HEK293 (cell line): Measurements from ENCODE around the gene LMO4.

ENCODE experiments used
- FEZF1 ChIP-seq: fragments of 450-650 bp; formaldehyde crosslinking; IDR thresholded peaks from 2 replicates; pipeline ENCODE4 v1.5.1; 2016; ENCODE audit warnings: missing biosample characterization, missing genetic modification characterization
- GLIS1 ChIP-seq: fragments of 450-650 bp; formaldehyde crosslinking; IDR thresholded peaks from 2 replicates; pipeline ENCODE4 v1.5.1; 2016; ENCODE audit warnings: missing biosample characterization, missing genetic modification characterization
- KLF16 ChIP-seq: fragments of 450-650 bp; formaldehyde crosslinking; IDR thresholded peaks from 2 replicates; pipeline ENCODE4 v1.5.1; 2017; ENCODE audit warnings: missing biosample characterization, missing genetic modification characterization
- MZF1 ChIP-seq: fragments of 450-650 bp; formaldehyde crosslinking; IDR thresholded peaks from 2 replicates; pipeline ENCODE4 v1.5.1; 2017; ENCODE audit warnings: missing biosample characterization, missing genetic modification characterization, borderline replicate concordance
- SETDB1 ChIP-seq: IDR thresholded peaks from one replicate; pipeline ENCODE4 v1.6.1; 2017; ENCODE audit warnings: mild to moderate bottlenecking, low read length, moderate library complexity, mixed read lengths; ENCODE audit not compliant: insufficient read length
- SP7 ChIP-seq: fragments of 450-650 bp; formaldehyde crosslinking; IDR thresholded peaks from 2 replicates; pipeline ENCODE4 v1.5.1; 2016; ENCODE audit warnings: missing biosample characterization, missing genetic modification characterization
- ZFP3 ChIP-seq: fragments of 450-650 bp; formaldehyde crosslinking; IDR thresholded peaks from 2 replicates; pipeline ENCODE4 v1.5.1; 2016; ENCODE audit warnings: low read depth, missing biosample characterization, missing genetic modification characterization
- ZNF140 ChIP-seq: fragments of 450-650 bp; formaldehyde crosslinking; IDR thresholded peaks from 2 replicates; pipeline ENCODE4 v1.5.1; 2016; ENCODE audit warnings: missing biosample characterization, missing genetic modification characterization
- ZNF175 ChIP-seq: fragments of 450-650 bp; formaldehyde crosslinking; IDR thresholded peaks from 2 replicates; pipeline ENCODE4 v1.5.1; 2016; ENCODE audit warnings: missing biosample characterization, missing genetic modification characterization
- ZNF202 ChIP-seq: fragments of 450-650 bp; formaldehyde crosslinking; IDR thresholded peaks from 2 replicates; pipeline ENCODE4 v1.5.1; 2016; ENCODE audit warnings: missing biosample characterization, missing genetic modification characterization, borderline replicate concordance
- ZNF211 ChIP-seq: fragments of 450-650 bp; formaldehyde crosslinking; IDR thresholded peaks from 2 replicates; pipeline ENCODE4 v1.5.1; 2016; ENCODE audit warnings: low read depth, missing biosample characterization, missing genetic modification characterization
- ZNF24 ChIP-seq: fragments of 450-650 bp; formaldehyde crosslinking; IDR thresholded peaks from 2 replicates; pipeline ENCODE4 v1.5.1; 2016; ENCODE audit warnings: missing biosample characterization, missing genetic modification characterization
- ZNF266 ChIP-seq: fragments of 450-650 bp; formaldehyde crosslinking; IDR thresholded peaks from 2 replicates; pipeline ENCODE4 v1.5.1; 2016; ENCODE audit warnings: missing biosample characterization, missing genetic modification characterization, low read depth
- ZNF433 ChIP-seq: fragments of 450-650 bp; formaldehyde crosslinking; IDR thresholded peaks from 2 replicates; pipeline ENCODE4 v1.5.1; 2016; ENCODE audit warnings: missing biosample characterization, missing genetic modification characterization, low read depth
- ZNF510 ChIP-seq: fragments of 450-650 bp; formaldehyde crosslinking; IDR thresholded peaks from 2 replicates; pipeline ENCODE4 v1.5.1; 2018; ENCODE audit warnings: mild to moderate bottlenecking, missing genetic modification characterization, missing biosample characterization; ENCODE audit not compliant: insufficient replicate concordance
- ZNF561 ChIP-seq: fragments of 450-650 bp; IDR thresholded peaks from 2 replicates; pipeline ENCODE4 v1.5.1; 2018; ENCODE audit warnings: missing biosample characterization, missing genetic modification characterization, borderline replicate concordance
- ZNF610 ChIP-seq: fragments of 450-650 bp; formaldehyde crosslinking; IDR thresholded peaks from 2 replicates; pipeline ENCODE4 v1.5.1; 2016; ENCODE audit warnings: missing biosample characterization, missing genetic modification characterization, borderline replicate concordance
- ZNF623 ChIP-seq: fragments of 450-650 bp; formaldehyde crosslinking; IDR thresholded peaks from 2 replicates; pipeline ENCODE4 v1.5.1; 2016; ENCODE audit warnings: missing biosample characterization, missing genetic modification characterization
- ZNF626 ChIP-seq: fragments of 450-650 bp; sonication (Bioruptor Pico); formaldehyde crosslinking; IDR thresholded peaks from 2 replicates; pipeline ENCODE4 v1.5.1; 2018; ENCODE audit warnings: missing biosample characterization, missing genetic modification characterization, inconsistent platforms
- ZNF677 ChIP-seq: fragments of 450-650 bp; IDR thresholded peaks from 2 replicates; pipeline ENCODE4 v1.5.0; 2018; ENCODE audit warnings: missing biosample characterization, mild to moderate bottlenecking, missing genetic modification characterization, moderate library complexity
- ZNF747 ChIP-seq: fragments of 450-650 bp; formaldehyde crosslinking; IDR thresholded peaks from 2 replicates; pipeline ENCODE4 v1.5.1; 2016; ENCODE audit warnings: missing biosample characterization, missing genetic modification characterization
- ZNF768 ChIP-seq: fragments of 450-650 bp; formaldehyde crosslinking; IDR thresholded peaks from 2 replicates; pipeline ENCODE4 v1.5.1; 2018; ENCODE audit warnings: missing biosample characterization, mild to moderate bottlenecking, missing genetic modification characterization
- ZNF837 ChIP-seq: fragments of 450-650 bp; formaldehyde crosslinking; IDR thresholded peaks from 2 replicates; pipeline ENCODE4 v1.5.1; 2016; ENCODE audit warnings: missing biosample characterization, missing genetic modification characterization
- TF ChIP-seq, protein P1 (sequence below): fragments of 450-650 bp; formaldehyde crosslinking; IDR thresholded peaks from 2 replicates; pipeline ENCODE4 v1.5.1; 2016; ENCODE audit warnings: missing biosample characterization, missing genetic modification characterization
- TF ChIP-seq, protein P2 (sequence below): fragments of 450-650 bp; formaldehyde crosslinking; IDR thresholded peaks from 2 replicates; pipeline ENCODE4 v1.5.1; 2016; ENCODE audit warnings: missing biosample characterization, missing genetic modification characterization
- TF ChIP-seq, protein P3 (sequence below): fragments of 450-650 bp; formaldehyde crosslinking; IDR thresholded peaks from 2 replicates; pipeline ENCODE4 v1.5.1; 2016; ENCODE audit warnings: missing biosample characterization, missing genetic modification characterization
- TF ChIP-seq, protein P4 (sequence below): fragments of 450-650 bp; formaldehyde crosslinking; IDR thresholded peaks from 2 replicates; pipeline ENCODE4 v1.5.1; 2016; ENCODE audit warnings: missing biosample characterization, missing genetic modification characterization
- TF ChIP-seq, protein P5 (sequence below): fragments of 450-650 bp; formaldehyde crosslinking; IDR thresholded peaks from 2 replicates; pipeline ENCODE4 v1.5.1; 2016; ENCODE audit warnings: missing biosample characterization, missing genetic modification characterization
- TF ChIP-seq, protein P6 (sequence below): fragments of 450-650 bp; formaldehyde crosslinking; IDR thresholded peaks from 2 replicates; pipeline ENCODE4 v1.5.1; 2016; ENCODE audit warnings: missing biosample characterization, missing genetic modification characterization

The LMO4 gene

DNA sequence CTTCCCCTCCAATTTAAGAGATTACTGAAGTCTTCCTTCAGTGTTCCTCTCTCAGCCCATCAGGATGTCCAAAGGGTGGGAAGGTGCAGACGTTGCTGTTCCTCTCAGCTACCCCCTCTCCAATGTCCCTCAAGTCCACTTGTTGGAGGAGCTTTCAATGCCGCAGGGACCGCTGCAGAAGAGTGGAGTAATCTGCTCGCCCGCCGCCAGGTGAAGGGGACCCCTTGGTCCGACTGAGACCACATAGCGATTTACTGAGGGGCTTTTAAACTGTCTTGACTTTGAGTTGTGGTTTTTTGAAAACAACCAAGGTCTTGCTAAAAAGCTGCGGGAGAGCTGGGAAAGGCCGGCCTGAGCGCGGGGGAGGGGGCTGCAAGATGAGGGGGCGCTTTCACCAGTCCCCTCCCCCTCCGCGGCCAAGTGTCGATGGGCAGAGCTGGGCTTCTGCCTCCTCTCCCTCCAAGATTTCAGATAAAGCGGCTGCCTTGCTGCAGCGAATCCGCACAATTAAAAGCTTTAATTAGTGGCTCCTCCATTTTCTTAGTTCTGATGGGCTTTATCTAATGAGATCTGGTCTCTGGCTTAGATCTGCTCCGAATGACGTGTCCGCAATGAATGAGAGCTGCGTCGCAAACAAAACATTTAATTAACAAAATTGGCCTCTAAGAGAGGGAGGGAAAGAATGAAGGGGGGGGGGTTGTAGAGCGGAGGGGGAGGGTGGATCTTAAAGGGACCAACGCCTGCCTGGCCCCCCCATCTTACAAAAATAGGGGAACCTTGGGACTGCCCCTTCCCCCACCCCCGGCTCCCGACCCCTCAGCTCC lies 5.9 kb downstream of the LMO4 start (continued):
- TF ChIP-seq, protein P1, sequence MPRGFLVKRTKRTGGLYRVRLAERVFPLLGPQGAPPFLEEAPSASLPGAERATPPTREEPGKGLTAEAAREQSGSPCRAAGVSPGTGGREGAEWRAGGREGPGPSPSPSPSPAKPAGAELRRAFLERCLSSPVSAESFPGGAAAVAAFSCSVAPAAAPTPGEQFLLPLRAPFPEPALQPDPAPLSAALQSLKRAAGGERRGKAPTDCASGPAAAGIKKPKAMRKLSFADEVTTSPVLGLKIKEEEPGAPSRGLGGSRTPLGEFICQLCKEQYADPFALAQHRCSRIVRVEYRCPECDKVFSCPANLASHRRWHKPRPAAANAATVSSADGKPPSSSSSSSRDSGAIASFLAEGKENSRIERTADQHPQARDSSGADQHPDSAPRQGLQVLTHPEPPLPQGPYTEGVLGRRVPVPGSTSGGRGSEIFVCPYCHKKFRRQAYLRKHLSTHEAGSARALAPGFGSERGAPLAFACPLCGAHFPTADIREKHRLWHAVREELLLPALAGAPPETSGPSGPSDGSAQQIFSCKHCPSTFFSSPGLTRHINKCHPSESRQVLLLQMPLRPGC: 0 out of 2 replicates have a peak, but pooled peaks have one; percentile 22
- TF ChIP-seq FEZF1 (tag by site-specific recombination) (no peak), ZNF433 (tag by site-specific recombination) (no peak), ZNF140 (no peak), ZNF24 (tag by site-specific recombination) (no peak), ZNF211 (tag by site-specific recombination) (no peak), ZNF610 (no peak), ZNF175 (tag by site-specific recombination) (no peak), ZNF510 (tag by site-specific recombination) (no peak), ZNF677 (tag by site-specific recombination) (no peak), ZNF561 (tag by site-specific recombination) (no peak), ZNF623 (tag by site-specific recombination) (no peak), SETDB1 (no peak), ZNF202 (tag by site-specific recombination) (no peak), ZNF626 (tag by site-specific recombination) (no peak), ZFP3 (tag by site-specific recombination) (no peak), SP7 (tag by site-specific recombination) (peak; percentile 90), ZNF837 (tag by site-specific recombination) (no peak), ZNF266 (no peak), ZNF768 (tag by site-specific recombination) (no peak), KLF16 (no peak), MZF1 (tag by site-specific recombination) (no peak), ZNF747 (no peak), GLIS1 (peak; percentile 49; the same call in 1 of the 2 replicates)
- TF ChIP-seq, protein P2, sequence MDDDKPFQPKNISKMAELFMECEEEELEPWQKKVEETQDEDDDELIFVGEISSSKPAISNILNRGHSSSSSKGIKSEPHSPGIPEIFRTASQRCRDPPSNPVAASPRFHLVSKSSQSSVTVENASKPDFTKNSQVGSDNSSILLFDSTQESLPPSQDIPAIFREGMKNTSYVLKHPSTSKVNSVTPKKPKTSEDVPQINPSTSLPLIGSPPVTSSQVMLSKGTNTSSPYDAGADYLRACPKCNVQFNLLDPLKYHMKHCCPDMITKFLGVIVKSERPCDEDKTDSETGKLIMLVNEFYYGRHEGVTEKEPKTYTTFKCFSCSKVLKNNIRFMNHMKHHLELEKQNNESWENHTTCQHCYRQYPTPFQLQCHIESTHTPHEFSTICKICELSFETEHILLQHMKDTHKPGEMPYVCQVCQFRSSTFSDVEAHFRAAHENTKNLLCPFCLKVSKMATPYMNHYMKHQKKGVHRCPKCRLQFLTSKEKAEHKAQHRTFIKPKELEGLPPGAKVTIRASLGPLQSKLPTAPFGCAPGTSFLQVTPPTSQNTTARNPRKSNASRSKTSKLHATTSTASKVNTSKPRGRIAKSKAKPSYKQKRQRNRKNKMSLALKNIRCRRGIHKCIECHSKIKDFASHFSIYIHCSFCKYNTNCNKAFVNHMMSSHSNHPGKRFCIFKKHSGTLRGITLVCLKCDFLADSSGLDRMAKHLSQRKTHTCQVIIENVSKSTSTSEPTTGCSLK (tag by site-specific recombination): no peak
- TF ChIP-seq, protein P3, sequence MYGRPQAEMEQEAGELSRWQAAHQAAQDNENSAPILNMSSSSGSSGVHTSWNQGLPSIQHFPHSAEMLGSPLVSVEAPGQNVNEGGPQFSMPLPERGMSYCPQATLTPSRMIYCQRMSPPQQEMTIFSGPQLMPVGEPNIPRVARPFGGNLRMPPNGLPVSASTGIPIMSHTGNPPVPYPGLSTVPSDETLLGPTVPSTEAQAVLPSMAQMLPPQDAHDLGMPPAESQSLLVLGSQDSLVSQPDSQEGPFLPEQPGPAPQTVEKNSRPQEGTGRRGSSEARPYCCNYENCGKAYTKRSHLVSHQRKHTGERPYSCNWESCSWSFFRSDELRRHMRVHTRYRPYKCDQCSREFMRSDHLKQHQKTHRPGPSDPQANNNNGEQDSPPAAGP (tag by site-specific recombination): no peak
- TF ChIP-seq, protein P4, sequence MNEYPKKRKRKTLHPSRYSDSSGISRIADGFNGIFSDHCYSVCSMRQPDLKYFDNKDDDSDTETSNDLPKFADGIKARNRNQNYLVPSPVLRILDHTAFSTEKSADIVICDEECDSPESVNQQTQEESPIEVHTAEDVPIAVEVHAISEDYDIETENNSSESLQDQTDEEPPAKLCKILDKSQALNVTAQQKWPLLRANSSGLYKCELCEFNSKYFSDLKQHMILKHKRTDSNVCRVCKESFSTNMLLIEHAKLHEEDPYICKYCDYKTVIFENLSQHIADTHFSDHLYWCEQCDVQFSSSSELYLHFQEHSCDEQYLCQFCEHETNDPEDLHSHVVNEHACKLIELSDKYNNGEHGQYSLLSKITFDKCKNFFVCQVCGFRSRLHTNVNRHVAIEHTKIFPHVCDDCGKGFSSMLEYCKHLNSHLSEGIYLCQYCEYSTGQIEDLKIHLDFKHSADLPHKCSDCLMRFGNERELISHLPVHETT: no peak
- TF ChIP-seq, protein P5, sequence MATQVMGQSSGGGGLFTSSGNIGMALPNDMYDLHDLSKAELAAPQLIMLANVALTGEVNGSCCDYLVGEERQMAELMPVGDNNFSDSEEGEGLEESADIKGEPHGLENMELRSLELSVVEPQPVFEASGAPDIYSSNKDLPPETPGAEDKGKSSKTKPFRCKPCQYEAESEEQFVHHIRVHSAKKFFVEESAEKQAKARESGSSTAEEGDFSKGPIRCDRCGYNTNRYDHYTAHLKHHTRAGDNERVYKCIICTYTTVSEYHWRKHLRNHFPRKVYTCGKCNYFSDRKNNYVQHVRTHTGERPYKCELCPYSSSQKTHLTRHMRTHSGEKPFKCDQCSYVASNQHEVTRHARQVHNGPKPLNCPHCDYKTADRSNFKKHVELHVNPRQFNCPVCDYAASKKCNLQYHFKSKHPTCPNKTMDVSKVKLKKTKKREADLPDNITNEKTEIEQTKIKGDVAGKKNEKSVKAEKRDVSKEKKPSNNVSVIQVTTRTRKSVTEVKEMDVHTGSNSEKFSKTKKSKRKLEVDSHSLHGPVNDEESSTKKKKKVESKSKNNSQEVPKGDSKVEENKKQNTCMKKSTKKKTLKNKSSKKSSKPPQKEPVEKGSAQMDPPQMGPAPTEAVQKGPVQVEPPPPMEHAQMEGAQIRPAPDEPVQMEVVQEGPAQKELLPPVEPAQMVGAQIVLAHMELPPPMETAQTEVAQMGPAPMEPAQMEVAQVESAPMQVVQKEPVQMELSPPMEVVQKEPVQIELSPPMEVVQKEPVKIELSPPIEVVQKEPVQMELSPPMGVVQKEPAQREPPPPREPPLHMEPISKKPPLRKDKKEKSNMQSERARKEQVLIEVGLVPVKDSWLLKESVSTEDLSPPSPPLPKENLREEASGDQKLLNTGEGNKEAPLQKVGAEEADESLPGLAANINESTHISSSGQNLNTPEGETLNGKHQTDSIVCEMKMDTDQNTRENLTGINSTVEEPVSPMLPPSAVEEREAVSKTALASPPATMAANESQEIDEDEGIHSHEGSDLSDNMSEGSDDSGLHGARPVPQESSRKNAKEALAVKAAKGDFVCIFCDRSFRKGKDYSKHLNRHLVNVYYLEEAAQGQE (tag by site-specific recombination): no peak
- TF ChIP-seq, protein P6, sequence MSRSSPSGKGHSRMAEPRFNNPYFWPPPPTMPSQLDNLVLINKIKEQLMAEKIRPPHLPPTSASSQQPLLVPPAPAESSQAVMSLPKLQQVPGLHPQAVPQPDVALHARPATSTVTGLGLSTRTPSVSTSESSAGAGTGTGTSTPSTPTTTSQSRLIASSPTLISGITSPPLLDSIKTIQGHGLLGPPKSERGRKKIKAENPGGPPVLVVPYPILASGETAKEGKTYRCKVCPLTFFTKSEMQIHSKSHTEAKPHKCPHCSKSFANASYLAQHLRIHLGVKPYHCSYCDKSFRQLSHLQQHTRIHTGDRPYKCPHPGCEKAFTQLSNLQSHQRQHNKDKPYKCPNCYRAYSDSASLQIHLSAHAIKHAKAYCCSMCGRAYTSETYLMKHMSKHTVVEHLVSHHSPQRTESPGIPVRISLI (tag by site-specific recombination): no peak
